ENCODE results near the gene PHF5A.
A peak's percentile ranks its signal among the peaks of the same experiment; 100 is the strongest.
"Not testable (repeated sequence)": the region's sequence is repeated elsewhere in the genome, so short reads cannot be mapped to it uniquely, and the experiment has no call there.

Gene PHF5A

DNA sequence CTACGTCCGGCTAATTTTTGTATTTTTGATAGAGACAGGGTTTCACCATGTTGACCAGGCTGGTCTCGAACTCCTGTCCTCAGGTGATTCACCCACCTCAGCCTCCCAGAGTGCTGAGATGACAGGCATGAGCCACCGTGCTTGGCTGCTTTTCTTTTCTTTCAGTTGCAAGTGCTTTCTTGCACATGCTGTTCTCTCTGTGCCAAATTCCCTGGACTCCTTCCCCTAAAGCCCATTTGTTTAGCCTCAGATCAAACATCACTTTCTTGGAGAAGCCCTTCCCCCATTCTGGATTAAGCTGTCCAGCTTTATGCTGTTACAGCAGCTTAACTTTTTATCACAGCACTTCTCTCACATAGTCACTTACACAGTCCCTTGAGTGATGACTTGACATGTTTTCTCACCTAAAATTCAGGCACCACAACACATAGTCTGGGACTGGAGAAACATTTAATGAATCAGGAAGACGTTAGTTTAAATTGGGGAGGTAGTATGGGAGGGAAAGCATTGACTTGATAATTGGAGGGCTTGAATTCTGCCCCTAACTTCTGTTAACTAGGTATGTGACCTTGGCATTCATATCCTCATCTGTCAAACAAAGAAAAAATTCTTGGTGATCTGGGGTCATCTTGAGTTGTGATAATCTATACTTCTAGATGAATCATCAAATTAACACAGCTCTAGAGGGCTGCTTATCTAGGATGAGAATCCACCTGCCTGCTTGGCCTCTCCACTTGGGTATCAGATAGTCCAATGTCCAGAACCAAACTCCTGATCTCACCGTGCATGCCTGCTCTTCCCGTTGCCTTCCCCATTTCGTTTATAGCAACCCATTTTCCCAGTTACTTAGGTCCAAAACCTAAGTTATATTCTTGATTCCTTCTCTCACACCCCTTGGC is 18.8 kb upstream of the PHF5A start:
- no peak for DNase-seq

DNA sequence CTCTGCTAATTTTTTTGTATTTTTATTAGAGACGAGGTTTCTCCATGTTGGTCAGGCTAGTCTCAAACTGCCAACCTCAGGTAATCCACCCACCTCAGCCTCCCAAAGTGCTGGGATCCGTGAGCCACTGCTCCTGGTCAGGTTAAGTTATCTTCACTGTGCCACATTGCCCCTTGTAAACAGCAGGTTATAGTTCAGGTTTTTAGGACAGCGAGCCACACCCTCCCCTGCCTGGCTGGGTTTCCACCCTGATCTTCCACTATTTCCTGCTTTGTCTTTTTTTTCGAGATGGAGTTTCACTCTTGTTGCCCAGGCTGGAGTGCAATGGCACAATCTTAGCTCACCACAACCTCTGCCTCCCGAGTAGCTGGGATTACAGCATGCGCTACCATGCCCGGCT is 16.5 kb upstream of the PHF5A start:
- no peak for DNase-seq

- DNase-seq: no peak
Observed at GRCh38 chr22:41482319-41482935, 13.9 kb upstream of the PHF5A start.

DNA sequence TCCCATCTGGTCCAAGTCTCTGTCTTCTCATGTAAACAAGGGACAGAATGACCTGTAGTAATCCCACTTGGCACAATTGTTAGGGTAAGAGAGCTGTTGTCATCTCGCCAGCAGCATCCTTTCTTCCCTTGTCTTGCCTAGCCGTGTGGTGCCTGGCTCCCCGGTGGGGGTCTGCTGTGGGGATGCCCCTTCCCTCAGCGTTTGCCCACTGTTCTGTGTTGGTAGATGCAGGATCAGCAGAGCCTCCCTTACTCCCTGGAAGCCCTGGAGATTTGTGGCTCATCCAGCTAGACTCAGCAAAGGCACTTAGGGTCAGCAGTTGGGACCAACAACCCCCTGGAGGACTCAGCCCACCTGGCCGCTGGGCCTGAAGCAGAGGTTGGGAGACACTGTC is 13.4 kb upstream of the PHF5A start:
- no peak for DNase-seq

GRCh38 chr22:41481131-41481830 is 12.8 kb upstream of the PHF5A start:
- DNase-seq: no peak

DNA sequence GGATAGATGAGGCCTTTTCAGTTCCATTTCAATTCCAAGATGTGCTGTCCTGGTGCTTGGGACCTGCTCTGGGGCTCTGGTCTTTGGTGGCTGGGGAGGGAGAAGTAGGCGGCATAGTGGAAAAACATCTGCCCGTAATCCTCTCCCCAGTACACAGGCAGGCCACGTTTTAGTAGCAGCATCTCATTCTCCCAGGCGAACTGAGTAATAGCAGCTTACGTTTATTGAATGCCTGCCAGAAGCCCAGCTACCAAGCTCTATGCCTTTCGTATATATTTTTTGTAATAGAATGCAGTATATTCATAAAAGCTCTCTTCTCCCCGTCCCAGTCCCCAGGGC is 11.9 kb upstream of the PHF5A start:
- DNase-seq: no peak

- DNase-seq: no peak
Observed at GRCh38 chr22:41479671-41480396, 11.3 kb upstream of the PHF5A start.

DNA sequence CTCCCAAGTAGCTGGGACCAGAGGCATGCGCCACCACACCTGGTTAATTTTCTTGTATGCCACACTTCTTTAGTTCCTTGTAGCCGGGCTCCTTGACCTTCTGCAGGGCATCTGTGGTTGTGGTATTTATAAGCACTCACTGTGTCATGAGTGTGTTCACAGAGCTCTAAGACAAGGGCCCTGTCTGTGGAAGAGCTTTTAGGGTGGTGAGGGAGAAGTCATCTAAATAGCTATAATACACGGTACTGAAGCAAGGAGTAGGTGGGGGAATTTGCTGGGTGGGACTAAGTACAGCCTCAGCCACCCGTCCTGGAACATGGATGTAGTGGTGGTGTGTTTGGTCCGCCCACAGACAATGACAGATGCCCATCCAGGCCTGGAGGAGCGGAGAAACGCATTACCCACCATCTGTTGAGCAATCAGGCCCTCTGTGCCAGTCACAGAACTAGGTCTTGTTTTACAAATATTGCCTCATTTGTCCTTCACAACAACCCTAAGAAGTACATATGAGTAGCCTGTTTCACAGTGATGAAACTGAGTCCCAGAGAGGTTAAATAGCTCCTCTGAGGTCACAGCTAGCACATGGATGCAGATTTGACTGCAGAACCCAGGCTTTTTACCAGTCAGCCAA is 10.5 kb upstream of the PHF5A start:
- no peak for DNase-seq

DNA sequence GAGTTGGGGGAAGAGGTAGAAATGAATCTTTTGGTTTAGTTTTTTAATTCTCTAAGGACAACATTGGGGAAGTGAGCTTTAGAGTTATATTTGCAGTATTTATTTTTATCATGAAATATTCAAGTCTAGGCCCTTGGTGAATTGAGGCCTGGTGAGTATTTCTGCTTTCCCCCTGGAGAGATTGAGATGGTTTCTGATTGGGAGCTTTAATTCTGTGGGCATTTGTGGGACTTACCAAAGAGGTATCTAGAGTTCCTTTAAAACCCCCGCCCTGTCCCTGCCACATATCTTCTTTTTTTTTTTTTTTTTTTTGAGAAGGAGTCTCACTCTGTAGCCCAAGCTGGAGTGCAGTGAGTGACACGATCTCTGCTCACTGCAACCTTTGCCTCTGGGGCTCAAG is 10.0 kb upstream of the PHF5A start:
- DNase-seq: no peak

DNA sequence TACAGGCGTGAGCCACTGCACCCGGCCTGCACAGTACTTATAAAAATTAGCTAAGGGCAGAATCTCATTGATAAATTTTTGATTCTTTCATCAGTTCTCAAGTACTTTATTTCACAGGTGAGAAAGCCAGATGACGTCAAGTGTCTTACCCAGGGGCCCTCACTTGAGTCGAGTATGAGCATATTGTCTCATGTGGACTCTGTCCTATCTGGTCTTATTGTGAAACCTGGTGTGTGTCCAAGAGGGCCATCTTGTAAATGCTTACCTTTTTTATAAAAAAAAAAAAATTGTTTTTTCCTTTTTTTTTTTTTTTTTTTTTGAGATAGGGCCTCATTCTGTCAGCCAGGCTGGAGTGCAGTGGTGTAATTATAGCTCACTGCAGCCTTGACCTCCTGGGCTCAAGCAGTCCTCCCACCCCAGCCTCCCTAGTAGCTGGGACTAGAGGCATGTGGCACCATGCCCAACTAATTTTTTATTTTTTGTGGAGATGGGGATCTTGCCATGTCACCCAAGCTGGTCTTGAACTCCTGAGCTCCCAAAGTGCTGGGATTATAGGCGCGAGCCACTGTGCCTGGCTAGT is 6.5 kb upstream of the PHF5A start:
- no peak for DNase-seq

GRCh38 chr22:41471568-41471967 is 3.1 kb upstream of the PHF5A start:
- no peak for DNase-seq

GRCh38 chr22:41470886-41471285 is 2.4 kb upstream of the PHF5A start:
- DNase-seq: no peak

DNA sequence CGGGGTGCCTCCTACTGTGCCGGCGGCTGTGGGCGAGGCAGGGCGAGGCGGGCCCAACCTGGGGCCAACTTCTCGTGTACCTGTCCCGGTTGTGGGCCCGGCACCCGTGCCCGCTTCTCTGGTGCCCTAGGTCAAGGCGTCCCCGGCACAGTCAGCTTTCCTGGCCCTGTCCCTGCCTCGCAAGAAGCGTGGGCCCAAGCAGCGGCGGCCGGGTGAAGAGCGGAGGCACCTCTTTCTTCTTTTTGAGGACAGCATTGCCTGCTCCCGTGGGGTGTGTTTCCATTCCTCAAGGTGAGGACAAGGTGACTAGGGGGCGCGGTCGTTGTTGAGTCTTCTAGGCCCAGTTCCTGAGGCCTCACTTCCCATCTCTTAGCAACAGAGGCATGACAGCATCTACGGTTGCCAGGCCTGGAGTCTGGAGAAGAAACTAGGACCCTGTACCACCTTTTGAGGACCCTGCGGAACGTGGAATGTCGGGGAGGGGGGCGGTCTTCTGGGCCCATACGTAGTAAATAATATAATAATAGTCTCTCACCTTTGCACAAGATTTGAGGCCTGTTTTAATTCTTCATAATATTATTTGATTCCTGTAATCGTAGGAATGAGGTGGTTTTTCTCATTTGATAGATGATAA is 843 bp upstream of the PHF5A start:
- DNase-seq: no peak

GRCh38 chr22:41461901-41462300 is 6.6 kb downstream of the PHF5A start:
- no peak for DNase-seq

GRCh38 chr22:41460071-41460470 is 8.4 kb downstream of the PHF5A start:
- DNase-seq: not testable (repeated sequence)

DNA sequence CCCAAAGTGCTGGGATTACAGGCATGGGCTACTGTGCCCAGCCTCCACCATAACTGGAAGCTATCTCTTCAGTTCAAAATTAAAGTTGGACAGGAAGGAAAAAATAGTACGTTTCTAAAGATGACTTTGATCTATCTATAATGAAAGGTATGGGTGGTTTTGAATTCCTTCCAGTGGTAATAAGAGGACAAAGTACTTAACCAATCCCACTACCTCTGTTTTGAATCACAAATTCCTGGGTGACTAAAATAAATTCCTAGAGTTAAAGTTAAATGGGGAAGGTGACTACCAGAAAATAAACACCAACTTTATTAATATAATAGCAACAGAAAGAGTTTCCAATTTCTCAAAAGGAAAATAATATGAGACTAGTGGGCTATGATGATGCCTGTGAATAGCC is 9.1 kb downstream of the PHF5A start:
- no peak for DNase-seq

DNA sequence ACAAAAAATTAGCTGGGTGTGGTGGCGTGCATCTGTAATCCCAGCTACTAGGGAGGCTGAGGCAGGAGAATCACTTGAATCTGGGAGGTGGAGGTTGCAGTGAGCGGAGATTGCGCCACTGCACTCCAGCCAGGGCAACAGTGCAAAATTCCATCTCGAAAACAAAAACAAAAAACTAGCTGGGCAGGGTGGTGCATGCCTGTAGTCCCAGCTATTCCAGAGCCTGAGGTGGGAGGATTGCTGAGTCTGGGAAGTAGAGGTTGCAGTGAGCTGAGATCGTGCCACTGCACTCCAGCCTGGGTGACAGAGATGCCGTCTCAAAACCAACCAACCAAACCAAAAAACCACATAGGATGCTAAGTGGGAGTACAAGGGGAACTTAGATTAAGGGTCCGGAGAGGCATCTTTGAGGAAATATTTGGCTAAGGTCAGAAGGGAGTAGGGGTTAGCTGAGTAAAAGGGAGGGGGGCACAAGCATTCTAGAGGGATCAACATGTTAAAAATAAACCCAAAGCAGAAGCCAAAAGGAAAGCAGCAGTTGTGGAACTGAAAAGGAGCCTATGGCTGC is 10.2 kb downstream of the PHF5A start:
- no peak for DNase-seq

GRCh38 chr22:41448189-41448808 is 20.2 kb downstream of the PHF5A start:
- peak; percentile 88 for DNase-seq

DNA sequence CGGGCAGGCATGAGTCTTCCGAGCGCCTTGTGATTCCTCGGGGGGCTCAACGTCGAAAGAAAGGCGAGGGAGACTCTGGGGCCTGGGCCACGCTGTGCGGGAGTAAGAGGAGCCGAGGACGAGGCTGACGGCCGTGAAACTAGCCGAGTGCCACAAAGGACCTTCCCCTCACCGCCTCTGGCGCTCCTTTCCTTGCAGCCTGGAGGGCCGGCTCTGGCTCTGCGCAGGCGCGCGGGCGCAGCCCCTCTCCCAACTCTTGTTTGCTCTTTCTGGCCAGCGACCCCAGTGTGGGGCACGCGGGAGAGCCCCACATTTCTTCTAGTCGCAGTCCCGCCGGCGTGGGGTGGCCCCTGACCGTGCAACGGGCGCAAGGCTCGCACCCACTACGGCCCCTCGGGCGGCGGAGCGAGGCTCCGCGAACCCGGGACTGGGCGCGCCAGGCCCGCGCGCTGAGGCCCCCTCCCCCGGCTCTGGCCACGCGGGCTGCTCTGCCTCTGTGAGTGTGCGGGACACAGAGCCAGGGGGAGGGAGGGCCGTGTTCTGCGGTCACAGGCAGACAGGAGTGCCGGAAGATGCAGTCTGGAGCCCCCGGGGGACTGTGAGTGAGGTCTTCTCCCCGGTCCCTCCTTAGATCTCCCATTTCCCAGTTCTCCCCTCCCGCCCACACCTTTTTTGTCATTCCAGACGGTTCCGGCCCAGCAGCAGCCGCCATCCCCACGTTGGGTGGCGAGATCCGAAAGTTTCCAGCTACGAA is 20.9 kb downstream of the PHF5A start:
- DNase-seq: peak; percentile 45
